HG02884 (cell line): ENCODE data around the gene WBP11.
A peak's percentile ranks its signal among the peaks of the same experiment; 100 is the strongest.
"Not testable (repeated sequence)": the region's sequence is repeated elsewhere in the genome, so short reads cannot be mapped to it uniquely, and the experiment has no call there.

ENCODE experiments used
- ATAC-seq: cut with Tn5 transposase; IDR thresholded peaks from one replicate; pipeline ENCODE4 v1.9.1; 2021; ENCODE audit warnings: mild to moderate bottlenecking, moderate library complexity; ENCODE audit not compliant: unreplicated experiment

The WBP11 gene

DNA sequence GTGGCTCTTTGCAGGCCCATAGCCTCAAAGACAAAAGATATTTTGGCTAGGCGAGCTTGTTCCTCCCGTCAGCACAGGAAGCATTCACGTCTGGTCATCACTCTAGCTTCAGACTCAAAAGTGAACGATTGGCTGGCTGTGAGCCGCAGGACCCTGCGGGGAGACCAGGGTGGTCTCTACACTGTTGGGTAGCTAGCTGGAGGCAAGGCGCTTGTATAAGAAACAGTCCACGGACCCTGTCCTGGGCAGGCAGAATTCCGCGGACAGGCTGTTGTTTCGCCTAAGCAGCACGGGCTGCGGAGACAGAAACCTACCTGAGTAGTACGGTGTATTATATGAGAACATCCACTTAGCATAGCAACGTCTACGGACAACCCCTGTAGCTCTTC is 29.6 kb downstream of the WBP11 start:
- ATAC-seq: peak; percentile 14

DNA sequence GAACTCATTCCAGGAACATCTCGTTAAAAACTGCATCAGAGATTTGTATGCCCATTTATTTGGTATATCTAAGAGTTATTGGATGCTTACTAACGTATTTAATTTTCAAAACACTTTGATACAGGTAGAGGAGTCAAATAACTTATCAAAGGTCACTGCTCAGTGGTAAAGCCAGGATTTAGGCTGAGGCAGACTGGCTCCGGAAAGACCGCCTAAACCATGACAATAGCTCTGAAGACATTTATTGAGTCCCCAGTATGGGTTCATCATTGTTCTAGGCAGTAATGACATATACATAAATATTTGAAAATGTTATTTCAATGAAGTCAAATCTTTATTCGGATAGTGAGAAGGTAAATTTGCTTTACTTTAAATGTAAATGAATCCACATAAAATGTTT is 30.3 kb downstream of the WBP11 start:
- no peak for ATAC-seq

DNA sequence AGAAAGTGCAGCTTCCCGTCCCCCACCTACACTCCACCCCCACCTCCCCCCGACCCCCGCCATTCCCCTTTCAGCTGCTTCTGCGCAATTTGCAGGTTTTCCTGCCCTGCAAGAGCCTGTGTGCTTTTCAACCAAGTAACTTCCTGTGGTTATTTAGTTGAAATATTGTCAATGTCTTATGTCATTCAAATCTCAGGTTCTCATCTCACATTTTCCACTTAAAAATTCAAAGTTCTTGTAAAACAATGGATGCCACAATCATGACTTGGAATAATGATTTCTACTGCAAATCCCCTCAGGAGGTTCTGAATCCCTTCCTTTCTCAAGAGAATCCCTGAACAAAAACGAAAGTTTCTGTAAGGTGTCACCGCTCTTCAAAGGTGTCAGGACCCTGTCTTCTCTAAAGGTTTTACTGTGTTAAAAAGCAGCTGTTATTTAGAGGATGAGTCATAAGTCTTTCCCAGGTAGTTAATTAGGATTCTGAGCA is 31.6 kb downstream of the WBP11 start:
- no peak for ATAC-seq

DNA sequence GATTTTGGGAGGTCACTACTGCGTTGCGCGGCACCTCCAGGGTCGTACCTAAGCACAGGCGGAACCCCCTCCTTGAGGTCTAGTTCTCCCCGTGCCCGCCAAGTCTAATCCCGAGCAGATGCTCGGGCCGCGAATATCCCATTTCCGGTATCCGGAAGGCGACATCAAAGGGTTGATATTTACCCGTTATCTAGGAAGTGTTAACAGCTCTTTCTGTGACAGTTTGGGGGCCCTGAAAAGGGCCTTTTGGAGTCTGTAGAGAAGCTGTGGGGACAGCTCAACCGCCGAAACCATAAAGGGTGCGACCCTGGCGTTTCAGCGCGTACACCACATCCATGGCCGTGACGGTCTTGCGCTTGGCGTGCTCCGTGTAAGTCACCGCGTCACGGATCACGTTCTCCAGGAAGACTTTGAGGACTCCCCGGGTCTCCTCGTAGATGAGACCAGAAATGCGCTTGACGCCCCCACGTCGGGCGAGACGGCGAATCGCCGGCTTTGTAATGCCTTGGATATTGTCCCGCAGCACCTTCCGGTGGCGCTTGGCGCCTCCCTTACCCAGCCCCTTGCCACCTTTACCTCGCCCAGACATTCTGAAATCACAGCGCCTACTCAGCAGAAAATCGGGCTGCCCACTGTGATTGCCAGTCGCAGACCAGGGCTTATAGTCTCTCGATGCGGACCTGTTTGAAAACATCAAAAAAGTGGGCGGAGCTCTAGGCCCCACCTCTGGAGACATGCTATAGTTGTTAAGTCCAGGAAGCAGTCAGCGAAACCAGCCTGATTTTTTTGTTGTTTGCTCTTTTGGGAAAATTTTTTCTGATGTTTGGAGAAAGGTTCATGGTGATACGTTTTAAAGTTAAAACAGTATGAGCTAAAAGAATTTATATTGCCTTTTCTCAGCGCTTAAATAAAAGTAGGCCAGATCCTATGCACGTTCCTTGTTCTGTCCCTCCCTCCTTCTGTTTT is 32.5 kb downstream of the WBP11 start:
- ATAC-seq: peak; percentile 14

DNA sequence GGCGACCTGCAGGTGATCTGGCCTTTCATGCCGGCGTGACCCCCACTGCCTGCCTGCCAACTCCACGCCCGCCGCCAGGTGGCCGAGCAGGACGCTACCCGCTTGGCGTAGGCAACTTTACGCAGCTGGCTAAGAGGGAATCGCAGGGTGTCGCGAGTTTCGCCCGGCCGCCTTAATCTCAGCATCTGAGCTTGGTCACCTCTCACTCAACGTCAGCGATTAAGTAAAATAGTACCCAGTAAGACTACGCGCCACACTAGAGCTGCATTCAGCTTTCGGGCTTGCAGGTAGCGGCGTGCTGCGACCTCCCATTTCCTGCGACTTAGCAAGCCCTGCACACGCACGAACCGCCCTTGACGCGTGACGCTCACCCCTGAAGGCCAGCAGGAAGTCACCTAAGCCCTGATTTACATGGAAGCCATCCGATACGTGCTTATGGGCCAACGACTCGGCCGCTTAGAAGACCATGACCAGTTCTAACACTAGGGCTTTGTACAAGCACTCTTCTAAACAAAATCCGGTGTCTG is 33.2 kb downstream of the WBP11 start:
- ATAC-seq: peak; percentile 33

DNA sequence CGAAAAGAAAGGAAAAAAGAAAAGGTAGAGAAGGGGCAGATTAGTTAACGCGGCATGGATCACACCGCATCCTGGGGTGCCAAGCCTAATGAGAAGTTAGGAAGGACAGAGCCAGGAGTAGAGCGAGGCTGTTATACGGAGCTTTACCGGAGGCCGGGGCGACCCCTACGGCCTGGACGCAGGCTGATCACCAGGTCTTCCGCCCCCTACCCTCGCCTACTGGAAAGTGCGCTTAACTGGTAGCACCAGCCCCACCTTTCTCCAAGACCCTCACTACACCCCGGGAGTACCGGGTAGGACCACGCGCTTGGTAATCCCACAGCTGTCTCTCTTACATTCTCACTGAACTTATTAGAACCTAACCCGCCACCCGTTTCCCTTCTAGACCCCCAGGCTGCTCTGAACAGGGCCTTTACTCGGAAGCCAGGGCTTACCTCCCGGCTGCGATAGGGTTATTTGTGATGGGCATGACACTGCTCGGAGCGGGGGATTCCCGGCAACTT is 33.8 kb downstream of the WBP11 start:
- no peak for ATAC-seq

DNA sequence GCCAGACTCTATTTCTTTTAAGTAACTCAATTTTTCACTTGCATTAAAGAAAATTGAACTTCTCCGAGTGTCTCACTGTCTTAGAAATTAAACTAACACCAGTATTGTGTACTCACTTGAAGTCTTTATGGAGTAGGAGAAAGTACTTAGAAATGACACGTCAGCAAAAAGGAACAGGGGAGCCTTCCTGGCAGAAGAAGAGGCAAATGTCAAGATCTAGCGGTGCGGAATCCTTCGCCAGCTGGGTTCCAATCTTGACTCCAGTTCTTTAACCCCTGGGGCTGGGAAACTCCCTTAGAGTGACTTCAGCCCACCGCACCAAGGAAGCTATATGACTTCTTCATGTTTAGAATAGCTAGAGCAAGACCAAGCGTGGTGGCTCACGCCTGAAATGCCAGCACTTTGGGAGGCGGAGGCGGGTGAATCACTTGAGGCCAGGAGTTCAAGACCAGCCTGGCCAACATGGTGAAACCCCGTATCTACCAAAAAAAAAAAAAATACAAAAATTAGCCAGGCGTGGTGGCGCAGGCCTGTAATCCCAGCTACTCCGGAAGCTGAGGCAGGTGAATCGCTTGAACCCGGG is 34.4 kb downstream of the WBP11 start:
- ATAC-seq: no peak

DNA sequence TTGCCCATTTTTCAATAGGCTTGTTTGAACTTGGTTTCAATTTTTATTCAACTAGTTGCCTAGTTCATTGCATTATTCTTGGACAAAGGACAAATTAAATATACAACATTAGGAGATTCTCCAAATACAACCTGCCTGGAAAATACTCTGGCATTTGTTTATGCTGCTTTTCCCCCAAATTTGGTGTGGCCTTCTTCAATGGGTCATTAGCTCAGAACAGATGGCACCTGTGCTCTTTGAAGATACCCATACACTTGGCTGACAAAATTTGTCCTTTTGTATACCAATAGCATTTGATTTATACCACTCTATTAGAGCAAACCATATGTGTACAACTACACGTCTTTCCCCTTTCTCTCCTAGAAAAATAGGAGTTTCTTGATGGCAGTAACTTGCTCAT is 35.7 kb downstream of the WBP11 start:
- ATAC-seq: no peak

DNA sequence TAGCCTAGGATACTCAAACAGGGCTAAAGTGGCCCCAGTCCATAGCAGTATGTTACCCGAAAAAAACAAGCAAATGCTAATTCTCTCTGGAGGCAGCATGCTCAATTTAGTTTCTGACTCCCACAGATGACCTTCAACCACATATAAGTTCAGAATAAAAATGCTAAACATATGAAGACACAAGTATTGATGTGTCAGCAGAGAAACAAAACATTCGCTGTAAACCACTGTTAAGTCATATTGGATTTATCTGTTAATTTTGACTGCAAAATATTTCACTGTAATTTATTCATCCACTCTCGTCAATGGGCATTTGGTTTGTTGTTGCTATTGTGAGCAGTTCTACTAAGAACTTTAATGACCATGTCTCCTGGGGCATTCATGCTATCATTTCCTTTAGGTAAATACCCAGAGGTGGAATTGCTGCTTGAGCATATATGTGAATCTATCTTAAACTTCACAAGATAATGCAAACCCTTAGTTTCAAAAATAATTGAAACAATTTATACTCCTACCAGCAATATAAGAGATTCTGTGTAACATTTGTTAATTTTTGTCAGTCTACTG is 36.5 kb downstream of the WBP11 start:
- ATAC-seq: no peak

DNA sequence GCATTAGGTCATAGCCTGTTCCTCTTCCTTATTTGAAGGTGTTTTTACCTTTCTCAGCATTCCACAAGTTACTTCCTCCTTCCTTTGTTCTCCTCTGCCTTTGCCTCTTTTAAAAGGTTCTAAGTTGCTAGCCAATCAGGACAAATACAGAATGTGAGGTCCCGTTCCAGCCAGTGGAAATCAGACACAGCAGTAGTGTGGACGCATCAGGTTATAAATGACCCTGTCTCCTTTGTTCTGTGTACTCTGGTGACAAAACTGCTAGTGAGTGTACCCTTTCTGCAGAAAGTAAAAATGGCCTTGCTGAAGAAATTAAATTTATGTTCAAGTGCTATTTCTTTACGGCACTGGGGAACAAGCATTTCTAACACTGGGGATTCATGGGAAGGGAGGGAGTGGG is 37.3 kb downstream of the WBP11 start:
- not testable (repeated sequence) for ATAC-seq

DNA sequence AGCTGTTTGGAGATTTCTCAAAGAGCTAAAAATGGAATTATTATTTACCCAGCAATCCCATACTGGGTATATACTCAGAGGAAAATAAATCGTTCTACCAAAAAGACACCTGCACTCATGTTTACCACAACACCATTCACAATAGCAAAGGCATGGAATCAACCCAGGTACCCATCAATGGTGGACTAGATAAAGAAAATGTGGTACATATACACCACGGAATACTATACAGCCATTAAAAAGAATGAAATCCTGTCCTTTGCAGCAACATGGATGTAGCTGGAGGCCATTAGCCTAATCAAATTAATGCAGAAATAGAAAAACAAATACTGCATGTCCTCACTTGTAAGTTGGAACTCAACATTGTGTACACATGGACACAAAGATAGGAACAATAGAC is 37.9 kb downstream of the WBP11 start:
- ATAC-seq: no peak

DNA sequence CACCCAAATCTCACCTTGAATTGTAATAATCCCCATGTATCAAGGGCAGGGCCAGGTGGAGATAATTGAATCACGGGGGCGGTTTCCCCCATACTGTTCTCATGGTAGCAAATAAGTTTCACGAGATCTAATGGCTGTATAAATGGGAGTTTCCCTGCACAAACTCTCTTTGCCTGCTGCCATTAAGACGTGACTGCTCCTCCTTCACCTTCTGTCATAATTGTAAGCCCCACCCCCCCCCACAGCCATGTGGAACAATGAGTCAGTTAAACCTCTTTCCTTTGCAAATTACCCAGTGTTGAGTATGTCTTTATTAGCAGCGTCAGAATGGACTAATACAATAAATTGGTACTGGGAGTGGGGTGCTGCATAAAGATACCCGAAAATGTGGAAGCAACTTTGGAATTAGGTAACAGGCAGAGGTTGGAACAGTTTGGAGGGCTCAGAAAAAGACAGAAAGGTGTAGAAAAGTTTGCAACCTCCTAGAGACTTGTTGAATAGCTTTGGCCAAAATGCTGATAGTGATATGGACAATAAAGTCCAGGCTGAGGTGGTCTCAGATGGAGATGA is 43.5 kb downstream of the WBP11 start:
- ATAC-seq: not testable (repeated sequence)

DNA sequence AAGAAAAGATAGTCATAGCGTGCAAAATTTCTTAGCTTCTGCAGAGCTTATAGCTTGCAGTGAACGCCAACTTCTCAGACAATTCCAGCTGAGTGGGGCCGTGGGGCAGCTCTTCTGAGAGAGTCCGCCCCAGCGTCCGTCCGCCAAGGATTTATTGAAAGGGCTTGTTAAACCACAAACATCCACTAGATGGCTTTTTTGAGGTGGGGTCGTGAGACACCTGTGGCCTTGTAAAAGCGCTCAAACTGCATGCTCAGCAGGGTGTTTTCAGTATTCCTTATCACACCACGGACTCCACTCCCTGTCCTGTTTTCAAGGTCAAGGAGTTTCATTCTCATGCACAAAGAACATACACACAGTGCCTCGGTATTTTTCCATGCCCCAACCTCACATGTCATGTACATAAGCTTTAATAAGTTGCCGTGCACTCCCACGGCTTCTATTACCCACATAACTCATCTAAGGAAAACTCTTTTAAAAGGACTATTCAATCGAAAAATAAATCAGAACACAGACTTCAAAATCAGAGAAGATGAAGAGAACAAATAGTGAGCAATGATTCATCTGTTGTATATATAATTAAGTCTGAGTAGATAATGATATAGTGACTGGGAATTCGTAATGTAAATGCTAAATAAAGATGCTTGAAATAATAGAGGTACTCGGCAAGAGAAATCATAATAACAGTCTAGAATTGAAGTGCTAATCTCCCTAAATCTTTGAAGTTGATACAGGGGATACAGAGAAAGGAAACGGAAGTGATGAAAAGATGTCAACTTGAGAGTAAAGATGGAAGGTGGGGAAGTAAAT is 46.7 kb downstream of the WBP11 start:
- no peak for ATAC-seq

DNA sequence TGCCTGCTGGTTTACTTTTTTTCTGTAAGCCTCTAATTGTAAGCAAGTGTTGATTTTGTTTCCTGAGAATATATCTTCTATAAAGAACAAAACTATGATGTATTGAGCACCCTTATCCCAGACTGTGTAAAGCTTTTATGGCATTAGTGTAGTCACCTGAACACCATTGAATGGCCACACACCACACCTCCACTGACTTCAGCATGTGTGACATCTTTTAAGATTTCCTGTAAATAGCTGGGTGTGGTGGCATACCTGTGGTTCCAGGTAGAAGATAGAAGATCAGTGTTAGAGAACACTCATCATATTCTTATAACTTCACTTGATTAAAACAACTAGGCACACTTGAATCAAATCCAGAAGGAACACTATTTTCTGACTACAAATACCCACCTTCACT is 51.3 kb downstream of the WBP11 start:
- no peak for ATAC-seq

DNA sequence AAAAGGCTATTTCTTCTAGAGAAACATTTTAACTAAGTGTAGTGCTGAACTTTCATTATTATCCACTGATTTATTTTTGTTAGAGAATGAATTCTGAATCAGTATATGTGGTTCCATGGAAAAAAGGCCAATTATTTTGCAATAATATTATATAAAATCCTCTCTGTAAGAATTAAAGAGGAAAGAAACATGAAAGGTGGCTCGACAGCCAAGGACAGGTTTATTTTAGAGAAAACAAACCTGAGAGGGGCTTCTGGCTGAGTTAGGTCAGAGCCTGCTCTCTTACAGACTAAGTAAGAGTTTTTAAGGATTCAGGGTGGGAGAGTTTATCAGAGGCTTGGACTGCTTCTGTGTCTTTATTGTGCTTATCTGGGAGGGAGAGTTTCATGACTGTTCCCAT is 60.2 kb downstream of the WBP11 start:
- ATAC-seq: no peak

DNA sequence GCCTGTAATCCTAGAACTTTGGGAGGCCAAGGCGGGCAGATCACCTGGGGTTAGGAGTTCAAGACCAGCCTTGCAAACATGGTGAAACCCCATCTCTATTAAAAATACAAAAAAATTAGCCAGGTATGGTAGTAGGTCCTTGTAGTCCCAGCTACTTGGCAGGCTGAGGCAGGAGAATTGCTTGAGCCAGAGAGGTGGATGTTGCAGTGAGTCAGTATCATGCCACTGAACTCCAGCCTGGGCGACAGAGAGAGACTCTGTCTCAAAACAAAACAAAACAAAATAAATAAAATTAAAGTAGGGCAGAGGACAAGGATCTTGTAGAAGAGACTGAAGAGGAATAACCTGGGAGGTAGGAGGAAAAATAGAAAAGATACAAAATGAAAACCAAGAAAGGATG is 61.3 kb downstream of the WBP11 start:
- ATAC-seq: no peak

DNA sequence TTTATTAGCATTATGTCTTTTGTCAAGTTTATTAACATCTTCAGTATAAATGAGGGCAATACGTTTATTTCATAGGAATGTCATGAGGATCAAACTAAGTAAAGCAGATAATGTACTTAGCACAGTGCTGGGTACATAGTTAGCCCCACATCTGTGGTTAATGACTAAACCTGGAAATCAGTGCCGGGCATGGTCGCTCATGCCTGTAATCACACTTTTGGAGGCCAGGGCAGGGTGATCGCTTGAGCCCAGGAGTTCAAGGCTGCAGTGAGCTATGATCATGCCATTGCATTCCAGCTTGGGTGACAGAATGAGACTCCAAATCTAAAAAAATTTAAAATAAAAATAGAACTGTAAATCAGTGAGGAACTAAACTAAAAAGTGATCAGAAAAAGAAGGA is 62.1 kb downstream of the WBP11 start:
- no peak for ATAC-seq

DNA sequence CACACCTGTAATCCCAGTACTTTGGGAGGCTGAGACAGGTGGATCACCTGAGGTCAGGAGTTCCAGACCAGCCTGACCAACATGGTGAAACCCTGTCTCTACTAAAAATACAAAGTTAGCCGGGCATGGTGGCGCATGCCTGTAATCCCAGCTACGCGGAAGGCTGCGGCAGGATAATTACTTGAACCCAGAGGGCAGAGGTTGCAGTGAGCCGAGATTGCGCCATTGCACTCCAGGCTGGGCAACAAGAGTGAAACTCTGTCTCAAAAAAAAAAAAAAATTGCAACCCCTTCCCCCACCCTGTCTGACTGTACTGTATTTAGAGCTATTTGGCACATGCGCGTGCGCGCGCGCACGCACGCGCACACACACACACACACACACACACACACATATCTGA is 66.8 kb downstream of the WBP11 start:
- not testable (repeated sequence) for ATAC-seq
